HG02759 (cell line): Measurements from ENCODE around the gene SFMBT2.
"Not testable (repeated sequence)": the region's sequence is repeated elsewhere in the genome, so short reads cannot be mapped to it uniquely, and the experiment has no call there.

Experiments used
- ATAC-seq: cut with Tn5 transposase; IDR thresholded peaks from one replicate; pipeline ENCODE4 v1.9.1; 2021; ENCODE audit warnings: mild to moderate bottlenecking, moderate library complexity; ENCODE audit not compliant: unreplicated experiment

Gene SFMBT2

GRCh38 chr10:7302392-7302906, 108.4 kb downstream of the SFMBT2 start:
- no peak for ATAC-seq

GRCh38 chr10:7301006-7301778, 109.6 kb downstream of the SFMBT2 start:
- ATAC-seq = no peak

- ATAC-seq = peak; percentile 44
Observed at GRCh38 chr10:7300384-7300971, 110.4 kb downstream of the SFMBT2 start.

GRCh38 chr10:7299601-7300325, 111.1 kb downstream of the SFMBT2 start:
- ATAC-seq = not testable (repeated sequence)

- no peak for ATAC-seq
Observed at GRCh38 chr10:7298495-7298894, 112.3 kb downstream of the SFMBT2 start.

- ATAC-seq = no peak
Observed at GRCh38 chr10:7297094-7297493, 113.7 kb downstream of the SFMBT2 start.

- ATAC-seq = no peak
Observed at GRCh38 chr10:7296648-7297047, 114.2 kb downstream of the SFMBT2 start.

- ATAC-seq = no peak
Observed at GRCh38 chr10:7296076-7296475, 114.8 kb downstream of the SFMBT2 start.

GRCh38 chr10:7293378-7293920, 117.4 kb downstream of the SFMBT2 start:
- ATAC-seq = no peak

- no peak for ATAC-seq
Observed at GRCh38 chr10:7291487-7292270, 119.2 kb downstream of the SFMBT2 start.

GRCh38 chr10:7288060-7288690, 122.7 kb downstream of the SFMBT2 start:
- ATAC-seq = no peak

GRCh38 chr10:7287377-7287776, 123.5 kb downstream of the SFMBT2 start:
- no peak for ATAC-seq

- ATAC-seq = no peak
Observed at GRCh38 chr10:7285522-7286322, 125.1 kb downstream of the SFMBT2 start.

GRCh38 chr10:7283246-7283645, 127.6 kb downstream of the SFMBT2 start:
- ATAC-seq = no peak

GRCh38 chr10:7282457-7282856, 128.4 kb downstream of the SFMBT2 start:
- no peak for ATAC-seq

GRCh38 chr10:7281429-7281828, 129.4 kb downstream of the SFMBT2 start:
- ATAC-seq = no peak

GRCh38 chr10:7279303-7279702, 131.5 kb downstream of the SFMBT2 start:
- no peak for ATAC-seq

GRCh38 chr10:7277867-7278266, 133.0 kb downstream of the SFMBT2 start:
- ATAC-seq = no peak

- ATAC-seq = no peak
Observed at GRCh38 chr10:7277432-7277831, 133.4 kb downstream of the SFMBT2 start.
